Osteocyte (in vitro differentiated cells): ENCODE data around the gene ZNF385B. TPM values are rescaled to one million over a fixed set of nuclear protein-coding genes. Genes with fewer than 3 reads are reported as not detected.

ENCODE experiments used
- DNase-seq: peaks from one replicate; pipeline ENCODE4 v3.0.0; 2021; ENCODE audit warnings: mixed read lengths; ENCODE audit not compliant: unreplicated experiment; ENCODE audit errors: extremely low spot score
- H3K27ac Mint-ChIP-seq: one replicate; pipeline ENCODE4 v1.8.0; 2021; ENCODE audit warnings: mild to moderate bottlenecking, mixed read lengths; ENCODE audit not compliant: unreplicated experiment
- H3K27me3 Mint-ChIP-seq: one replicate; pipeline ENCODE4 v1.8.0; 2021; ENCODE audit warnings: mixed read lengths; ENCODE audit not compliant: unreplicated experiment
- H3K36me3 Mint-ChIP-seq: one replicate; pipeline ENCODE4 v1.8.0; 2021; ENCODE audit warnings: mixed read lengths; ENCODE audit not compliant: unreplicated experiment
- H3K4me1 Mint-ChIP-seq: one replicate; pipeline ENCODE4 v1.8.0; 2021; ENCODE audit warnings: mixed read lengths; ENCODE audit not compliant: unreplicated experiment
- H3K4me3 Mint-ChIP-seq: one replicate; pipeline ENCODE4 v1.8.0; 2021; ENCODE audit warnings: mild to moderate bottlenecking, moderate library complexity, mixed read lengths; ENCODE audit not compliant: unreplicated experiment
- H3K9me3 Mint-ChIP-seq: one replicate; pipeline ENCODE4 v1.8.0; 2021; ENCODE audit warnings: mixed read lengths; ENCODE audit not compliant: unreplicated experiment
- total RNA-seq: library from RNA; stranded (reverse); gene quantifications from 2 replicates; pipeline ENCODE4 v1.2.1, GENCODE V29; 2021
- TF ChIP-seq, protein P1 (sequence below): fragments of 200-600 bp; sonication (generic); IDR thresholded peaks from 2 replicates; pipeline ENCODE4 v1.5.0; 2021; ENCODE audit warnings: antibody characterized with exemption, mild to moderate bottlenecking, moderate library complexity

The ZNF385B gene
- total RNA-seq, 1 donor from 2014 or later = 0.13 TPM

DNA sequence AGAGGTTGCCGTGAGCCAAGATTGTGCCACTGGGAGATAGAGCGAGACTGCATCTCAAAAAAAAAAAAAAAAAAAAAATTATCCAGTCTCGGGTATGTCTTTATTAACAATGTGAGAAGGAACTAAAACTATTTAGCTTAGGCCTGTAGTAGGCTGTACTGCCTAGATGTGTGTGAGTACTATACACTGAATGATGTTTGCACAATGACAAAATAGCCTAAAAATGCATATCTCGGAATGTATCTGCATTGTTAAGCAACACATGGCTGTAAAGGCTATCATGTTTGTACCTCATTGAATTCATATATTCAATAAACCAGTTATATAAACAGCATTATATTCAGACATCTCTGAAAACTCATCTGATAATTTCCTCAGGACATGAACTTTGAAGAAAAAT, 405.6 kb downstream of the ZNF385B start:
- peak overlapping the region; percentile 76 for H3K27ac Mint-ChIP-seq
- no peaks in the 10 kb centered on the region for H3K27me3 Mint-ChIP-seq
- no peak overlapping the region for H3K4me3 Mint-ChIP-seq
- no peak for DNase-seq
- TF ChIP-seq, protein P1, sequence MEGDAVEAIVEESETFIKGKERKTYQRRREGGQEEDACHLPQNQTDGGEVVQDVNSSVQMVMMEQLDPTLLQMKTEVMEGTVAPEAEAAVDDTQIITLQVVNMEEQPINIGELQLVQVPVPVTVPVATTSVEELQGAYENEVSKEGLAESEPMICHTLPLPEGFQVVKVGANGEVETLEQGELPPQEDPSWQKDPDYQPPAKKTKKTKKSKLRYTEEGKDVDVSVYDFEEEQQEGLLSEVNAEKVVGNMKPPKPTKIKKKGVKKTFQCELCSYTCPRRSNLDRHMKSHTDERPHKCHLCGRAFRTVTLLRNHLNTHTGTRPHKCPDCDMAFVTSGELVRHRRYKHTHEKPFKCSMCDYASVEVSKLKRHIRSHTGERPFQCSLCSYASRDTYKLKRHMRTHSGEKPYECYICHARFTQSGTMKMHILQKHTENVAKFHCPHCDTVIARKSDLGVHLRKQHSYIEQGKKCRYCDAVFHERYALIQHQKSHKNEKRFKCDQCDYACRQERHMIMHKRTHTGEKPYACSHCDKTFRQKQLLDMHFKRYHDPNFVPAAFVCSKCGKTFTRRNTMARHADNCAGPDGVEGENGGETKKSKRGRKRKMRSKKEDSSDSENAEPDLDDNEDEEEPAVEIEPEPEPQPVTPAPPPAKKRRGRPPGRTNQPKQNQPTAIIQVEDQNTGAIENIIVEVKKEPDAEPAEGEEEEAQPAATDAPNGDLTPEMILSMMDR = no peak
- peaks cover 17% of the 10 kb centered on the region for H3K9me3 Mint-ChIP-seq
- peaks cover 22% of the 10 kb centered on the region for H3K4me1 Mint-ChIP-seq
- H3K36me3 Mint-ChIP-seq = no peaks in the 10 kb centered on the region

DNA sequence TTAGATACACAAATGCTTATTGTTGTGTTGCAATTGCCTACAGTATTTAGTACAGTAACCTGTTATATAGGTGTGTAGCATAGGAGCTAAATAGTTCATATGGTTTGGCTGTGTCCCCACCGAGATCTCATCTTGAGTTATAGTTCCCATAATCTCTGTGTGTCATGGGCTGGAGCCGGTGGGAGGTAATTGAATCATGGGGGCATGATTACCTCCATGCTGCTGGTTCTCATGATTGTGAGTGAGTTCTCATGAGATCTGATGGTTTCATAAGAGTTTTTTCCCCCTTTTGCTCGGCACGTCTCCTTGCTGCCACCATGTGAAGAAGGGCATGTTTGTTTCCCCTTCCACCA, 406.3 kb downstream of the ZNF385B start:
- no peaks in the 10 kb centered on the region for H3K36me3 Mint-ChIP-seq
- H3K4me3 Mint-ChIP-seq = no peak overlapping the region
- peaks cover 17% of the 10 kb centered on the region for H3K9me3 Mint-ChIP-seq
- H3K27me3 Mint-ChIP-seq = no peaks in the 10 kb centered on the region
- TF ChIP-seq, protein P1 = no peak
- H3K27ac Mint-ChIP-seq = peak overlapping the region; percentile 76
- H3K4me1 Mint-ChIP-seq = peaks cover 17% of the 10 kb centered on the region
- no peak for DNase-seq

DNA sequence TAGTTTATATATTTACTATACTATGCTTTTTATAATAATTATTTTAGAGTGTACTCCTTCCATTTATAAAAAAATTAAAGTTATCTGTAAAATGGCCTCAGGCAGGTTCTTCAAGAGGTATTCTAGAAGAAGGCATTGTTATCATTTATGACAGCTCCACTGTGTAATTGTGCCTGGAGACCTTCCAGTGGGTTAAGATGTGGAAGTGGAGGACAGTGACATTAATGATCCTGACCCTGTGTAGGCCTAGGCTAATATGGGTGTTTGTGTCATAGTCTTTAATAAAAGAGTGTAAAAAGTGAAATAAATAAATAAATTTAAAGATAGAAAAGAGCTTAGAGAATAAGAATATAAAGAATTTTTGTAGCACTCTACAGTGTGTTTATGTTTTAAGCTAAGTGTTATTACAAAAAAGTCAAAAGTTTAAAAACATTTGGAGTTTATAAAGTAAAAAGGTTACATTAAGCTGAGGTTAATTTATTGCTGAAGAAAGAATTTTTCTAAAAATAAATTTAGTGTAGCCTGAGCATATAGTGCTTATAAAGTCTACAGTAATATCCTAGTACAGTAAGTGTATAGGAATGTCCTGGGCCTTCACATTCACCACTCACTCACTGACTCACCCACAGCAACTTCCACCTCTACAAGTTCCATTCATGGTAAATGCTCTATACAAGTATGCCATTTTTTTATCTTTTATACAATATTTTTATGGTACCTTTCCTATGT, 406.8 kb downstream of the ZNF385B start:
- peaks cover 17% of the 10 kb centered on the region for H3K9me3 Mint-ChIP-seq
- peaks cover 16% of the 10 kb centered on the region for H3K4me1 Mint-ChIP-seq
- peak overlapping the region; percentile 76 for H3K27ac Mint-ChIP-seq
- no peaks in the 10 kb centered on the region for H3K27me3 Mint-ChIP-seq
- no peaks in the 10 kb centered on the region for H3K36me3 Mint-ChIP-seq
- TF ChIP-seq, protein P1 = no peak
- no peak overlapping the region for H3K4me3 Mint-ChIP-seq
- no peak for DNase-seq

DNA sequence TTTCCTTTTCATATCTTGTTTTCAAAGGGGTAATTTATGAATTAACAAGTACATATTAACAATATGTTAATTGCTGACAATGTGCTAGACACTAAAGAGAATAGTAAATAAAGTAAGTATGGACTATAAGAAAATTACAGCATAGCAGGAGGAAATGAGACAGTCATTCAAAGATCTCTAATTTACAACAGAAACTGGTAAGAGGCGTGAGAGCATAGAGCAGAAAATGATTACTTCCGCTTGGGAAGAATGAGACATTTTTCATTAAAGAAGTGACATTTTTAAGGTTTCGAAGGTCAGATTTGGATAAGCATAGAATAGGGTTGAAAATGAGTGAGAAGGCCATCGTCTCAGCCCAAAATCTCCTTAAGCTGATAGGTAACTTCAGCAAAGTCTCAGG, 412.4 kb downstream of the ZNF385B start:
- Mint-ChIP-seq H3K4me1 (peaks cover 19% of the 10 kb centered on the region), H3K4me3 (no peak overlapping the region), H3K36me3 (no peaks in the 10 kb centered on the region), H3K9me3 (no peaks in the 10 kb centered on the region), H3K27me3 (no peaks in the 10 kb centered on the region), H3K27ac (no peak overlapping the region)
- TF ChIP-seq, protein P1 = no peak
- no peak for DNase-seq

DNA sequence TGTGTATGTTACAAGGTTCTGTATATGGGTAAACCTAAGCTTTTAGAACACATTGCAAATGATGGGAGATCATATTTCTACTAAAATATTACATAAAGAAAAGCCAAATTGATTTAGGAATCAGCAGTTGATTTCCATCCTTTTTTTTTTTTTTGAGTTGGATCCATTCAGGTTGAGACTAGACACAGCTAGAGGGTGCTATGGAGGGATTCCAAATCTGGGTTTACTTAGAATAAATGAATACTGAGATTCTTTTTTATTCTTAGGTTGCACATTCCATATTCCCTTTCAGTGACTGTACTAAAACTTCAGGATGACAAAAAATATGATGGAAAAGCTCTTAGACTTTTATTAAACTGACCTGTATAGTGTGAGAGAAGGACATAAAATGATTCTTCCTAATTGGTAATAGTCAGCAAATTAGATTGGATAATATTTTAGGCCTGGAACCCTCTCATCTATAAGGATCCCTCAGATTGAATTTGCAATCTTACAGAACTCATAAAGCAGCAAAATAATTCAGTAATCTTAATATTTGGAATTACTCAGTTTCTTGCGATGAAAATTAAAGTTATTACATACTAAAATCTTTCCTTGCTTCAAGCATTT, 413.5 kb downstream of the ZNF385B start:
- Mint-ChIP-seq H3K36me3 (no peaks in the 10 kb centered on the region), H3K9me3 (no peaks in the 10 kb centered on the region), H3K27me3 (no peaks in the 10 kb centered on the region), H3K4me3 (no peak overlapping the region), H3K4me1 (peaks cover 30% of the 10 kb centered on the region), H3K27ac (no peak overlapping the region)
- TF ChIP-seq, protein P1 = peak; percentile 33
- no peak for DNase-seq
